Measurements from ENCODE around the gene NDST1. TPM values are rescaled to one million over a fixed set of nuclear protein-coding genes. Genes with fewer than 3 reads are reported as not detected.

The NDST1 gene
- total RNA-seq, 4 donors from 2014 or later = 68.8 to 104 (median 96.4) TPM

DNA sequence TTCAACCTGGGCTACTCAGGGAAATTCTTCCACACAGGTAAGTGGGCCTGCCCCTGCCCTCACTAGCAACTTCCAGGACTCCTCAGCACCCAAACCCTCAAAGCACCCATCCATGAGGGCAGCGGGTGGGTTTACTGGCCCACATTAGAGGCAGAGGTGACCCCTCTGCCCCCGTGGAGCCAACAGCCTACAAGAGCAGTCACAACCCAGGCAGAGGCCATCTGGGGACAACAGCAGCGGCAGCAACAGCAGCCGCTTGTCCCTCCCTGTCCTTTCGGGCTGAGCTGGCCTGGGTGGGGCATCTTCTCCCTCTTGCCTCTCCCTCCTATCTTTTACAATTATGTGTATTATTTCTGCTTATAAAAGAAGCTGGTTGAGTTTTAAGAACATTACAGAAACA lies 25.1 kb downstream of the NDST1 start:
- Histone ChIP-seq H3K27me3 (no peaks in the 10 kb centered on the region), H3K36me3 (peaks cover 0 to 26% (median 14%) of the 10 kb centered on the region in 4 donors), H3K4me3 (no peak overlapping the region), H3K4me1 (peaks cover 0 to 10% (median 2%) of the 10 kb centered on the region in 4 donors), H3K9me3 (no peaks in the 10 kb centered on the region), H3K27ac (peak overlapping the region in 1 of 4 donors; percentile 31)
- TF ChIP-seq POLR2AphosphoS5 (IDR thresholded peaks at IDR 0.05) = no peak
- TF ChIP-seq, protein P1, sequence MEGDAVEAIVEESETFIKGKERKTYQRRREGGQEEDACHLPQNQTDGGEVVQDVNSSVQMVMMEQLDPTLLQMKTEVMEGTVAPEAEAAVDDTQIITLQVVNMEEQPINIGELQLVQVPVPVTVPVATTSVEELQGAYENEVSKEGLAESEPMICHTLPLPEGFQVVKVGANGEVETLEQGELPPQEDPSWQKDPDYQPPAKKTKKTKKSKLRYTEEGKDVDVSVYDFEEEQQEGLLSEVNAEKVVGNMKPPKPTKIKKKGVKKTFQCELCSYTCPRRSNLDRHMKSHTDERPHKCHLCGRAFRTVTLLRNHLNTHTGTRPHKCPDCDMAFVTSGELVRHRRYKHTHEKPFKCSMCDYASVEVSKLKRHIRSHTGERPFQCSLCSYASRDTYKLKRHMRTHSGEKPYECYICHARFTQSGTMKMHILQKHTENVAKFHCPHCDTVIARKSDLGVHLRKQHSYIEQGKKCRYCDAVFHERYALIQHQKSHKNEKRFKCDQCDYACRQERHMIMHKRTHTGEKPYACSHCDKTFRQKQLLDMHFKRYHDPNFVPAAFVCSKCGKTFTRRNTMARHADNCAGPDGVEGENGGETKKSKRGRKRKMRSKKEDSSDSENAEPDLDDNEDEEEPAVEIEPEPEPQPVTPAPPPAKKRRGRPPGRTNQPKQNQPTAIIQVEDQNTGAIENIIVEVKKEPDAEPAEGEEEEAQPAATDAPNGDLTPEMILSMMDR (IDR thresholded peaks at IDR 0.05) = no peak
- TF ChIP-seq POLR2A (IDR thresholded peaks at IDR 0.05) = no peak
- no peak for TF ChIP-seq EP300 (IDR thresholded peaks at IDR 0.05; ENCODE audit: low read depth)
- in situ Hi-C loops (cut with MboI; ENCODE audit: low pct_ligation_motif_present in 1 of 4, low pct_unique_long_range_greater_than_20kb in 1 of 4, low sequenced_read_pairs in 3 of 4) = loop anchor here in 1 of 4 donors (10.0 kb wide), 1 partner anchor 78 kb away; no protein-coding TSS in a partner anchor
- WGBS, 2 donors (ENCODE audit: low coverage in 1 of 2) = 79% methylated on average over 5 of the region's 5 CpGs; no CpG with 5 or more reads in 1 of the 2 donors
- peak; percentile 41 for DNase-seq
- intact Hi-C loops (cut with DNase I; ENCODE audit: low total_unique reads) = no loop called here

DNA sequence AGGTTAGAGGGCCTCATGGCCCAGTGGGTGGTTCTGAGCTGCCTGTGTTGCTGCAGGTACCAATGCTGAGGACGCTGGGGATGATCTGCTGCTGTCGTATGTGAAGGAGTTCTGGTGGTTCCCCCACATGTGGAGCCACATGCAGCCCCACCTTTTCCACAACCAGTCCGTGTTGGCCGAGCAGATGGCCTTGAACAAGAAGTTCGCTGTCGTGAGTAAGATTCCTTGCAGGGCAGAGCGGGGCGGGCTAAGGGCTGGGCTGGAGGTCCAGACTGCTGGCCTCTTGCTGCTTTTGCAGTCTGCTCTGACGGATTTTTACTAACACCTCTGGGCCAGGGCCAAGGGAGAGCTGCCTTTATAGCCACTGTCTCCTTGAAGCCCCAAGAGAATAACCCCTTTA lies 26.9 kb downstream of the NDST1 start:
- H3K27ac ChIP-seq = no peak overlapping the region
- intact Hi-C loops (cut with DNase I; ENCODE audit: low total_unique reads) = no loop called here
- 95% methylated on average over 7 of the region's 9 CpGs; no CpG with 5 or more reads in 1 of the 2 donors for WGBS, 2 donors (ENCODE audit: low coverage in 1 of 2)
- no peak for TF ChIP-seq EP300 (IDR thresholded peaks at IDR 0.05; ENCODE audit: low read depth)
- TF ChIP-seq, protein P1 (IDR thresholded peaks at IDR 0.05) = no peak
- TF ChIP-seq POLR2AphosphoS5 (IDR thresholded peaks at IDR 0.05) = no peak
- no peak for TF ChIP-seq POLR2A (IDR thresholded peaks at IDR 0.05)
- peaks cover 0 to 28% (median 14%) of the 10 kb centered on the region in 4 donors for H3K36me3 ChIP-seq
- no peaks in the 10 kb centered on the region for H3K9me3 ChIP-seq
- no peak overlapping the region for H3K4me3 ChIP-seq
- DNase-seq = no peak
- H3K4me1 ChIP-seq = peaks cover 0 to 10% (median 2%) of the 10 kb centered on the region in 4 donors
- H3K27me3 ChIP-seq = no peaks in the 10 kb centered on the region
- in situ Hi-C loops (cut with MboI; ENCODE audit: low pct_ligation_motif_present in 1 of 4, low pct_unique_long_range_greater_than_20kb in 1 of 4, low sequenced_read_pairs in 3 of 4) = loop anchor here in 1 of 4 donors (10.0 kb wide), 1 partner anchor 80 kb away; no protein-coding TSS in a partner anchor

DNA sequence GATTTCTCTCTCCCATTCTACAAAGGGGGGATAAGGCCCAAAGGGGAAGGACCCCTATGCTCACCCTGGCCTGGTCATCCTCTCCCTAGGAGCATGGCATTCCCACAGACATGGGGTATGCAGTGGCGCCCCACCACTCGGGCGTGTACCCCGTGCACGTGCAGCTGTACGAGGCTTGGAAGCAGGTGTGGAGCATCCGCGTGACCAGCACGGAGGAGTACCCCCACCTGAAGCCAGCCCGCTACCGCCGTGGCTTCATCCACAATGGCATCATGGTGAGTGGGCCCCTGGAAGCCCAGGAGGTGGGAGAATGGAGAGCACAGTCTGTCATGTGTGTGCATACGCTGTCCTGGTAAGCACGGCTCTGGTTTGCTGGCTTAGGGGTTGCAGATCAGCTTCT lies 27.7 kb downstream of the NDST1 start:
- no peak for DNase-seq
- peaks cover 0 to 14% (median under 1%) of the 10 kb centered on the region in 4 donors for H3K4me1 ChIP-seq
- TF ChIP-seq POLR2AphosphoS5 (IDR thresholded peaks at IDR 0.05) = no peak
- no peak for TF ChIP-seq EP300 (IDR thresholded peaks at IDR 0.05; ENCODE audit: low read depth)
- TF ChIP-seq, protein P1 (IDR thresholded peaks at IDR 0.05) = no peak
- no peak for TF ChIP-seq POLR2A (IDR thresholded peaks at IDR 0.05)
- no peak overlapping the region for H3K4me3 ChIP-seq
- intact Hi-C loops (cut with DNase I; ENCODE audit: low total_unique reads) (no loop called here), in situ Hi-C loops (cut with MboI; ENCODE audit: low pct_ligation_motif_present in 1 of 4, low pct_unique_long_range_greater_than_20kb in 1 of 4, low sequenced_read_pairs in 3 of 4) (loop anchor here in 1 of 4 donors (10.0 kb wide), 1 partner anchor 81 kb away; no protein-coding TSS in a partner anchor)
- no peak overlapping the region for H3K27ac ChIP-seq
- no peaks in the 10 kb centered on the region for H3K9me3 ChIP-seq
- 94% methylated on average over 14 of the region's 14 CpGs; no CpG with 5 or more reads in 1 of the 2 donors for WGBS, 2 donors (ENCODE audit: low coverage in 1 of 2)
- peaks cover 0 to 29% (median 14%) of the 10 kb centered on the region in 4 donors for H3K36me3 ChIP-seq
- H3K27me3 ChIP-seq = no peaks in the 10 kb centered on the region

DNA sequence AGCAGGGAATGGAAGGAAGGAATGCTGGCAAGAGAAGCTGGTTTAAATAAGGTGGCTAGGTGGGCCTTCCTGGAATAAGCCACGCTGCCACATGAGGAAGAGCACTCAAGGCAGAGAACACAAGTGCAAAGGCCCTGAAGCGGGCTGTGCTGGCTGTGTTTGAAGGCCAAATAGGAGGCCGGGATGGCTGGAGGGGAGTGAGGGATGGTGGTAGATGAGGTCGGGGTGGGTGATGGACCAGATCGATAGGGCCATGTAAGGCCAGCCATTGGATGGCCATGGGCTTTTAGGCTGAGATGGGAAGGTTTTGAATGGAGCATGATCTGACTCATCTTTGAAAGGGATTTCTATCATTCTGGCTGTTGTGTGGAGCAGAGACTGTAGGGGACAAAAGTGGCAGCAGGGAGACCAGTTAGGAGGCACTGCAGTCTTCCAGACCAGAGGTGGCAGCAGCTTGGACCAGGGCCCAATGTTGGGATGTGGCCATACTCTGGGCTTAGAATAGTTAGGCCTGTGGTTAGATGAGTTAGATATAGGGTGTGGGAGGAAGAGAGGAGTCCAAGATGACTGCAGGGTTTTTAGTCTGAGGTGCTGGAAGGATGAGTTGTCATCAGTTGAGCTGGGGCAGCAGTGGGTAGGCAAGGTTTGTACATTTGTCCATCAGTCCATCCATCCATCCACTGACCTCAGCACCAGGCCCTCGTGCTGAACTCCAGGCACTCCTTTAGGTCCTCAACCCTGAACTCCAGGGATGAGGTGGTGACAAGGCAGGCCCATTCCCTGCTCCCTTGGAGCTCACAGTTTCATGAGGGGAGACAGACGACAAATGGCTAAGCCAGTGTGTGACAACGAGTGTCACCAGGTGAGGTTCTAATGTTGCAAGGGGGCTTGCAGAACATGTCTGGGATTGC lies 30.3 kb downstream of the NDST1 start:
- Histone ChIP-seq H3K27ac (no peak overlapping the region), H3K9me3 (no peaks in the 10 kb centered on the region), H3K4me1 (peaks cover 9 to 33% (median 18%) of the 10 kb centered on the region in 4 donors), H3K27me3 (no peaks in the 10 kb centered on the region), H3K36me3 (peaks cover 0 to 29% (median 14%) of the 10 kb centered on the region in 4 donors), H3K4me3 (no peak overlapping the region)
- in situ Hi-C loops (cut with MboI; ENCODE audit: low pct_ligation_motif_present in 1 of 4, low pct_unique_long_range_greater_than_20kb in 1 of 4, low sequenced_read_pairs in 3 of 4) (loop anchor here in 1 of 4 donors (10.0 kb wide), 1 partner anchor 83 kb away; no protein-coding TSS in a partner anchor), intact Hi-C loops (cut with DNase I; ENCODE audit: low total_unique reads) (no loop called here)
- WGBS, 2 donors (ENCODE audit: low coverage in 1 of 2) = 89 to 94% methylated on average over 3 to 8 of the region's 8 CpGs
- DNase-seq = no peak
- TF ChIP-seq POLR2AphosphoS5 (IDR thresholded peaks at IDR 0.05) = no peak
- TF ChIP-seq, protein P1 (IDR thresholded peaks at IDR 0.05) = no peak
- no peak for TF ChIP-seq EP300 (IDR thresholded peaks at IDR 0.05; ENCODE audit: low read depth)
- TF ChIP-seq POLR2A (IDR thresholded peaks at IDR 0.05) = no peak

Data from transverse colon (tissue), 4 donors.